ENCODE measurements around the gene ITGA4.

The ITGA4 gene

DNA sequence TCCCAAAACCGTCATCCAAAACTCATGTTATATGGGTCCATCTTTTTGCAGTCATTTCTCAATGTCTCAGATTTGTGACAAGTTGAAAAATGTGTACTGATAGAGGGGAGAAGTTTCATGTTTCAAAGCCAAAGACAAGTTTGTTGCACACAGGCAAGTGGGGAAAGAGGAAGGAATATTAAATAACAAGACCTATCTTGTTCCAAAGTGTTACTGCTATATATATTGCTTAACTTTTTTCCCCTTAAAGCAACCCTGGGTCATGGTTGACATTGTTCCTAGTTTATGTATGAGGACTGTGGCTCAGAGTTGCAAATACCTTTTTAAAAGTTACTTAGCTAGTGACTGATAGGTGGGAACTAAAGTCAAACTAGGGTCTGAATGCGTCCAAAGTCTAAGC is 1.7 kb downstream of the ITGA4 start:
- no peak for DNase-seq (ENCODE audit: extremely low read depth, low read depth)
- TF ChIP-seq, protein P1, sequence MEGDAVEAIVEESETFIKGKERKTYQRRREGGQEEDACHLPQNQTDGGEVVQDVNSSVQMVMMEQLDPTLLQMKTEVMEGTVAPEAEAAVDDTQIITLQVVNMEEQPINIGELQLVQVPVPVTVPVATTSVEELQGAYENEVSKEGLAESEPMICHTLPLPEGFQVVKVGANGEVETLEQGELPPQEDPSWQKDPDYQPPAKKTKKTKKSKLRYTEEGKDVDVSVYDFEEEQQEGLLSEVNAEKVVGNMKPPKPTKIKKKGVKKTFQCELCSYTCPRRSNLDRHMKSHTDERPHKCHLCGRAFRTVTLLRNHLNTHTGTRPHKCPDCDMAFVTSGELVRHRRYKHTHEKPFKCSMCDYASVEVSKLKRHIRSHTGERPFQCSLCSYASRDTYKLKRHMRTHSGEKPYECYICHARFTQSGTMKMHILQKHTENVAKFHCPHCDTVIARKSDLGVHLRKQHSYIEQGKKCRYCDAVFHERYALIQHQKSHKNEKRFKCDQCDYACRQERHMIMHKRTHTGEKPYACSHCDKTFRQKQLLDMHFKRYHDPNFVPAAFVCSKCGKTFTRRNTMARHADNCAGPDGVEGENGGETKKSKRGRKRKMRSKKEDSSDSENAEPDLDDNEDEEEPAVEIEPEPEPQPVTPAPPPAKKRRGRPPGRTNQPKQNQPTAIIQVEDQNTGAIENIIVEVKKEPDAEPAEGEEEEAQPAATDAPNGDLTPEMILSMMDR (IDR thresholded peaks at IDR 0.05; ENCODE audit: low read depth, low read length) = no peak

DNA sequence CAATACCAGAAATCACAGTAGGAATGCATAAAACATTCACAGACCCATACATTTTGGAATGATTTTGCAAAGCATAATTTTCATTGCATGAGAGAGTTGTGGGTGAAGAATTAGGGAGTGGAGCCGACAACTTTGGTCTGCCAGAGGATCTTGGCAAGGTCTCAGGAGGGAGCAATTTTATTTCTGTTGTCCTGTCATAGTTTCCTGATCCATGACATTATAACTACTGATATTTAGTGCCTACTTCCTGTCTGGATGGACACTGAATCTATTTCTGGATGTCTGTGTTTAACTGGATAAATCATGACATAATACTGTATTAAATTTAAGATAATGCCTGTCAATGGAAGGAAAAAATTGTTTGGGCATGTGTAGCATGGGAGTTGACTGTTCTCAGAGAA is 2.4 kb downstream of the ITGA4 start:
- TF ChIP-seq, protein P1 (IDR thresholded peaks at IDR 0.05; ENCODE audit: low read depth, low read length) = no peak
- no peak for DNase-seq (ENCODE audit: extremely low read depth, low read depth)

DNA sequence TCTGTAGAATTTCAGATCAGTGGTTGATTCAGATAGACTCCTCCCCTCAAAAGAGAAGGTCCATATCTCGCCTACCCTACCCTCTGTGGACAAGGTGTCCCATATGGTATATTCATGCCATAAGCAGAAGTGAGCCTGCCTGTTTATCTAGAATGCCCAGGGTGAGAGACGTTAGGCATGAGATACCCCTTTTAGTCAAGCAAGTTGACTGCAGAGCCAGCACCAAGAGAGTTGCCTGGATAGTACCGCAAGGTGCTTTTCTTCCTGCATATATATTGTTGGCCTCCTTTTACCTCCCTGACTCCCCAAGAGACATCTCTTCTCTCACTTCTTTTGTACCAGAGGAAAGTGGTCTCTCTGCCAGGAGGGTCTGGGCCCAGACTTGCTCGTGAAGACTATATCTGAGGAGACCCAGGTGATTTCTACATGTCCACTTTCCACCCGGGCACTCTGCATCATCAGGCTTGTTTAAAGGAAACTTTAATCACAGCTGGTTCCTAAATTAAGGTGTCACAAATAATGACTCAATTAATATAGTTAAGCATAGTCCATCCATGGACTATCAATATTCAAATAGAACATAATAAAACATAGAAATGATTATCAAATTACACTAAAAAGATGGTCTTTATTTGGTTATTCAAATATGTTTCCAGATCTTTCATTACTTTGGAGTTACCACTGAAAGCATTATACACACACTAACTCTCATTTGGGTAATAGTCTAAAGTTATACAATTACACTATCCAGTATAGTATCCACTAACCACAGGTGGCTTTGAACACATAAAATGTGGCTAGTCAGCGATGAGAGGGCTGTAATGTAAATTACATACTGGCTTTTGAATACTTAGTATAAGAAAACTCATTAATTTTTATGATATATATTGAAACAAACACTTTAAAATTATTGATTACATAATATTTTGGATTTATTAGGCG is 4.1 kb downstream of the ITGA4 start:
- no peak for DNase-seq (ENCODE audit: extremely low read depth, low read depth)
- TF ChIP-seq, protein P1 (IDR thresholded peaks at IDR 0.05; ENCODE audit: low read depth, low read length) = no peak

DNA sequence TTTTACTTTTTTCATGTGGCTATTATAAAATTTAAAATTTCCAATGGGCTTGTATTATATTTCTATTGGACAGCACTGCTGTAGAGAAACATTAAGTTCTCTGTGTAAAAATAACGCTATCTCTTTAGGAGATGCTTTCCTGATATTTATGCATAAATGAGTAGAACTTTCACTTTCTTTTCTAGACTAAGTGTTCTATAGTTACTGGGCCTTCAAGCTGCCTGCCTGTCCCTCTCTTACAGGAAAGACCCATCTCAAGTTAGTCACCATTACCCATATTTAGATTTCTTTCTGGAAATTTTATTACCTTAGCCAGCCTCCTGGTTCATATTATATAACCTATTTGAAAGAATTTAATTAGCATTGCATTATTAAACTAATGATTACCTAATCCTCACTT is 4.8 kb downstream of the ITGA4 start:
- TF ChIP-seq, protein P1 (IDR thresholded peaks at IDR 0.05; ENCODE audit: low read depth, low read length) = no peak
- no peak for DNase-seq (ENCODE audit: extremely low read depth, low read depth)

DNA sequence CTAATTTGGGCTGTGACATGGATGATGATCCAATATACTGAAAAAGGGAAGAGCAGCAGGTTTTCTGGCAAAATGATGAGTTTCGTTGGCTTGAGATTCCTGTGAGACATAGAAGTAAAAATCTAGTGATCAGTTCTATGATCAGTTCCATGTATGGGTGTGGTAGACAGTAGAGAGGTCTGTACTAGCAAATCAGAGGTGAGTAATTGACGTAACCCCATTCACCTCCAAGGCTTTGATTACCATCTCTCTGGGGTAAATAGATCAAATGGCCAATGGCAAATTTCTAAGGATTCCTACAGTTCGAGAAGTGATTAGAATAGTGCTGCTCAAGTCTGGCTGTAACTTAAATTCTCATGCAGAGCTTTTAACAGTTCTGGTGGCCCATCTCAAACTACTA is 6.4 kb downstream of the ITGA4 start:
- TF ChIP-seq, protein P1 (IDR thresholded peaks at IDR 0.05; ENCODE audit: low read depth, low read length) = no peak
- DNase-seq (ENCODE audit: extremely low read depth, low read depth) = no peak

DNA sequence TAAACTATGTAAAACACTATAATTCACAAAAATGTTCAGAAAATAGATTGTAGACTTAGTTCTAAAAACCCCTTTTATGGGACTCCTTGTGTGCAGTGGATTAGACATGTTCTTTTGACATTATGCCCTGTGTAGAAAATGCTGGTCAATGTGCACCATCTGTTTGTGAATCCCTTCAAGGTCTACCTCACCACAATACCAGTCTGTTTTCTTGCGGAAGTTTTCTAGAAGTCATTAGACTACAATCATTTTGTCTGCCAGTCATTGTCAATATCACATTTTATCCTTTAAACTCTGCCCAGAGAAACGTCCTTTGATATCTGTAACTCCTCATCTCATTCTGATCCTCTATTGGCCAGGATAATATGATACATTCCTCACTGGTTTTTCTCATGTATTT is 7.8 kb downstream of the ITGA4 start:
- TF ChIP-seq, protein P1 (IDR thresholded peaks at IDR 0.05; ENCODE audit: low read depth, low read length) = no peak
- no peak for DNase-seq (ENCODE audit: extremely low read depth, low read depth)

DNA sequence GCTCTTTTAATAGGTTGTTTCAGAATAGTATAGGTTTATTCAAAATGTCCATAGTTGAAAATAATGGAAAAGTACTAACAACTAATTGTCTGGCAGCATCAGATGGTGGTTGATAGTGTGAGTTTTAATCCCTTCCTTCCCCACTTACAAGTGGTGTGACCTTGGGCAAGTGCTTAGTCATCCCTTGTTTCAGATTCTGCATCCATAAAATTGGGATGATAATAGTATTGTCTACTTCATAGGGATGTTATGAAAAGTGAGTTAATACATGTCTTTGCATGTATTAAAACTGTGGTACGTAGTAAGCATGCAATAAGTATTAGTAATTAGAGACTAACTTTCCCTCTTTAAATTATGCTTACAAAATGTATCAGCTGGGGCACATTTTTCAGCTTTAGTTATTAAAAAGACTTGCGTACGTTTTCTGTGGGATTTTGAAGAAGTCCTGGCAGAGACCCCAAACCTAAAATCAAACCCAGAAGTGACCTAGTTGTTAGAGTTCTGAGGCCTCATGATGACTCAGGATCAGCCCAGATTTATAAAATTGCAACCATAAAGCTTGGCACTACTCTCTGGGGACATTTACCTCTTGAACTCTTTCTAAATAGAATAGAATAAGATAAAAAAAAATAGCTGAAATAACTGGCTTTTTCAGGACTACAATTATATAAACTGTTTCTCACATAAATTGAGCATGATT is 8.6 kb downstream of the ITGA4 start:
- TF ChIP-seq, protein P1 (IDR thresholded peaks at IDR 0.05; ENCODE audit: low read depth, low read length) = no peak
- DNase-seq (ENCODE audit: extremely low read depth, low read depth) = peak; percentile 89
